Activated naive CD8-positive, alpha-beta T cell treated with anti-CD3 and anti-CD28 coated beads, Interleukin-2, amount 50 U/mL, for 24 hours (primary cell): ENCODE results near the gene TREML2.
A peak's percentile ranks its signal among the peaks of the same experiment; 100 is the strongest.
"Not testable (repeated sequence)": the region's sequence is repeated elsewhere in the genome, so short reads cannot be mapped to it uniquely, and the experiment has no call there.

Experiments
- ATAC-seq: fragments of 150-1000 bp; cut with Tn5 transposase; one replicate; pipeline ENCODE4 v1.10.0; 2021
- DNase-seq: peaks from one replicate; pipeline ENCODE4 v3.0.0; 2021
- H3K27ac Mint-ChIP-seq: one replicate; pipeline ENCODE4 v1.8.0; 2021; ENCODE audit warnings: mild to moderate bottlenecking, mixed read lengths
- H3K27me3 Mint-ChIP-seq: one replicate; pipeline ENCODE4 v1.8.0; 2021; ENCODE audit warnings: mixed read lengths
- H3K36me3 Mint-ChIP-seq: one replicate; pipeline ENCODE4 v1.8.0; 2021; ENCODE audit warnings: low read depth, mixed read lengths
- H3K4me1 Mint-ChIP-seq: one replicate; pipeline ENCODE4 v1.8.0; 2021; ENCODE audit warnings: mixed read lengths
- H3K4me3 Mint-ChIP-seq: one replicate; pipeline ENCODE4 v1.8.0; 2021; ENCODE audit warnings: mild to moderate bottlenecking, moderate library complexity, mixed read lengths
- H3K9me3 Mint-ChIP-seq: one replicate; pipeline ENCODE4 v1.8.0; 2021; ENCODE audit warnings: mixed read lengths

Gene TREML2

DNA sequence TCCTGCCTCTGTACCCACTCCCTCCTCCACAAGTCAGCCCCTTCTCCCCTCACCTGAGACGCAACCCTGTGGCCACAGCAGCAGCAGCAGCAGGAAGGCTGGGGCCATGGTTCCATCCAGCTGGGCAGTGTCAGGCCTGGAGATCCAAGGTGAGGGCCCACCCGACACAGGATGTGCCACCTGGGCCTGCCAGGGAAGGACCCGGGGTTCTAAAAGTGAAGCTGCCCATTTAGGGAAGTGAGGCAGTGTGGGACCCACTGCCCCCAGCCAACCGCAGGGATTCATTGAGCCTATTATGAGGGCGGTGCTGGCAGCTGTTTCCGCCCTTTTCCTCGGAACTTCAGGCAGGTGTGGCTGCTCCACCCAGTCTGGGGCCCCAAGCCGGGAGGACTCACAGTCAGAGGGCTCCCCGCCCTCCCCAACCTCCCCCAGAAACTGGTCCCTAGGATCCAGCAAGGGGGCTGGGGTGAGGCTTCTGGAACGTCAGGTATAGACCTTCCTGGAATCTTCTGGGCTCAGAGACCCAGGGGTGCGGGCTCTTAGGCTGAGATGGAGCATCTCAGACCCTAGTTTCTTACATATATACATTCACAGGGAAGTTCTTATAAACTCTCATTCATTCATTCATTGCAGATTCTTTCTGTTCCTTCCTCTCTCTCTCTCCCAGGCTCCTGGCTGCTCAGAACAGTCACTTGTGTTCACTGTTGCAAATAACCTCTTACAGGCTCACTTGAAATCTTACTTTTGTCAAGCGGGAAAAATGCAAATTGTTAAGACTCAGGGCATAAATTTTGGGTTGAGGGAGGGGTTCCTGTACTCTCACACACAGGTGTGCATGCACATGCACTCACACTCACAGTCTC lies at the start of gene TREML2:
Gene TREML2, minus strand, starts transcription at position 249 of the 863 bp plus-strand sequence. Its CDS starts 141 bp downstream, at position 108.
- Mint-ChIP-seq H3K36me3 (no peaks in the 10 kb centered on the region), H3K27me3 (no peaks in the 10 kb centered on the region), H3K27ac (peak within 1 kb of the TSS; percentile 87), H3K9me3 (no peaks in the 10 kb centered on the region), H3K4me1 (peaks cover 52% of the 10 kb centered on the region), H3K4me3 (peak within 1 kb of the TSS; percentile 70)
- peak; percentile 46 for DNase-seq
- ATAC-seq, result peak; percentile 59

- Mint-ChIP-seq H3K27ac (no peak overlapping the region), H3K27me3 (peaks cover 2% of the 10 kb centered on the region), H3K9me3 (no peaks in the 10 kb centered on the region), H3K4me3 (no peak overlapping the region), H3K36me3 (no peaks in the 10 kb centered on the region), H3K4me1 (peaks cover 14% of the 10 kb centered on the region)
- ATAC-seq (no peak), DNase-seq (no peak)
Observed at GRCh38 chr6:41247882-41248705, 47.1 kb upstream of the TREML2 start.

DNA sequence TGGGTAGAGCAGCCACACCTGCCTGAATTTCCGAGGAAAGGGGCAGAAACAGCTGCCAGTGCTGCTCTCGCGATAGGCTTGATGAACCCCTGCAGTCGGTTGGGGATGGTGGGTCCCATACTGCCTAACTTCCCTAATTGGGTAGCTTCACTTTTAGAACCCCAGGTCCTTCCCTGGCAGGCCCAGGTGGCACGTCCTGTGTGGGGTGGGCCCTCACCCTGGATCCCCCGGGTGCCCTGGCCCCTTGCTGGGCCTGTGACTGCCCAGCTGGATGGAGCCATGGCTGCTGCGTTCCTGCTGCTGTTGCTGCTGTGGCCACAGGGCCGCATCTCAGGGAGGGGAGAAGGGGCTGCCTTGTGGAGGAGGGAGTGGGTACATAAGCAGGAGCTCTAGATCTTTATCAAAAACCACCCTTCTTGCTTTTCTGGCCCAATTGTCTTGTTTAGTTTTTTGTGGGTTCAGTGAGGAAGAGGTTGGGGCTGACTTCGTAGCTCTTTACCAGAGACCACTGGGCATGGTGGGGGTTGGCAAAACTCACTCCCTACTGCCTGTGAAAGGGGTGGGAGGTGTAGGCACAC lies 46.4 kb upstream of the TREML2 start:
- Mint-ChIP-seq H3K4me1 (peaks cover 14% of the 10 kb centered on the region), H3K4me3 (no peak overlapping the region), H3K27me3 (peaks cover 2% of the 10 kb centered on the region), H3K9me3 (no peaks in the 10 kb centered on the region), H3K36me3 (no peaks in the 10 kb centered on the region), H3K27ac (no peak overlapping the region)
- DNase-seq (no peak), ATAC-seq (no peak)

- H3K27me3 Mint-ChIP-seq, H3K9me3 Mint-ChIP-seq, ATAC-seq, DNase-seq, H3K27ac Mint-ChIP-seq, H3K4me3 Mint-ChIP-seq, H3K36me3 Mint-ChIP-seq: not testable (repeated sequence)
- peaks cover 14% of the 10 kb centered on the region for H3K4me1 Mint-ChIP-seq
Observed at GRCh38 chr6:41246529-41246928, 45.6 kb upstream of the TREML2 start.

GRCh38 chr6:41239467-41240159 lies 38.7 kb upstream of the TREML2 start:
- no peaks in the 10 kb centered on the region for H3K4me1 Mint-ChIP-seq
- no peak overlapping the region for H3K27ac Mint-ChIP-seq
- no peaks in the 10 kb centered on the region for H3K9me3 Mint-ChIP-seq
- H3K27me3 Mint-ChIP-seq, result peaks cover 19% of the 10 kb centered on the region
- ATAC-seq (no peak), DNase-seq (no peak)
- no peak overlapping the region for H3K4me3 Mint-ChIP-seq
- H3K36me3 Mint-ChIP-seq, result no peaks in the 10 kb centered on the region

- H3K27me3 Mint-ChIP-seq, result peaks cover 17% of the 10 kb centered on the region
- H3K4me1 Mint-ChIP-seq, result no peaks in the 10 kb centered on the region
- H3K4me3 Mint-ChIP-seq, result no peak overlapping the region
- ATAC-seq (no peak), DNase-seq (no peak)
- H3K36me3 Mint-ChIP-seq, result no peaks in the 10 kb centered on the region
- no peak overlapping the region for H3K27ac Mint-ChIP-seq
- H3K9me3 Mint-ChIP-seq, result no peaks in the 10 kb centered on the region
Observed at GRCh38 chr6:41237128-41237527, 36.2 kb upstream of the TREML2 start.

DNA sequence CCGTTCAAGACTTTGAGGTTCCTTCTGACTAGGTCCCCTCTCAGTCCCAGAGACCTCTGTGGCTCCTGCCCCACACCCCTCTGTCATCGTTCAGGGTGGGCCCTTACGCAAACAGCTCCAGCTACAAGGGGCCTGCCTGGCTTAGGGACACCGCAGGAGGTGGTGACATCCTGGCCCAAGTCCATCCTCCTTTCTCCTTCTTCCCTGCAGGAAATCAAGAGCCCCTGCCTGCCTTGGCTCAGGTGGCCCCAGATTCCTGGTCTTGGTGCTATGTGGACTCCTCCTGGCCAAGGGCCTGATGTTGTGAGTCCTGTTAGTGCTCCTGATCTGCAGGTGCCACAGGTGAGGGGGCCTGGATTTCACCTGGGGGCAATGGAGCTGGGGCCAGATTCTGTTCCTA lies 35.3 kb upstream of the TREML2 start:
- Mint-ChIP-seq H3K4me3 (no peak overlapping the region), H3K27ac (no peak overlapping the region), H3K9me3 (no peaks in the 10 kb centered on the region), H3K4me1 (no peaks in the 10 kb centered on the region), H3K36me3 (no peaks in the 10 kb centered on the region), H3K27me3 (peaks cover 17% of the 10 kb centered on the region)
- ATAC-seq (no peak), DNase-seq (no peak)

GRCh38 chr6:41232667-41233066 lies 31.7 kb upstream of the TREML2 start:
- H3K4me3 Mint-ChIP-seq, result no peak overlapping the region
- H3K27ac Mint-ChIP-seq, result no peak overlapping the region
- H3K4me1 Mint-ChIP-seq, result no peaks in the 10 kb centered on the region
- DNase-seq, result no peak
- H3K36me3 Mint-ChIP-seq, result no peaks in the 10 kb centered on the region
- peaks cover 4% of the 10 kb centered on the region for H3K27me3 Mint-ChIP-seq
- ATAC-seq, result no peak
- no peaks in the 10 kb centered on the region for H3K9me3 Mint-ChIP-seq

GRCh38 chr6:41231246-41231645 lies 30.3 kb upstream of the TREML2 start:
- Mint-ChIP-seq H3K27ac (no peak overlapping the region), H3K36me3 (no peaks in the 10 kb centered on the region), H3K4me1 (no peaks in the 10 kb centered on the region), H3K9me3 (no peaks in the 10 kb centered on the region), H3K4me3 (no peak overlapping the region), H3K27me3 (no peaks in the 10 kb centered on the region)
- DNase-seq (no peak), ATAC-seq (no peak)

DNA sequence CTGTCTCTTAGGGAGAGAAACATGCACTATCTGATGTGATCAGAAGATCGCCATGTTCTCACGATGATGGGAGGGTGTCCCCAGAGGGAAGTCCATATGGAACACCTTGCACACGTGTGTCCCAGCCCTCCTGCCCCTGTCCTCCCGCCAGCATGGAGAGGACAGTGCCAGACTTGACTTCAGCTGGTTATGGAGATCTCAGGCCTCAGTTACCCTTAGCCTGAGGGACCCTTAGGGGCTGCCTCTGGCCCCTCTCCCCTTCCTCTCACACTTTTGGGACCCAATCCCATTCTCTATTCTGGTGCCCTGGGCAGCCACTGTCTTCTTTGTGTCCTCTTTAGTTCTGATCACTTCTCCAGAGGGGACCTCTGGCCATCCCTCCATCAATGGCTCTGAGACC lies 28.8 kb upstream of the TREML2 start:
- no peaks in the 10 kb centered on the region for H3K27me3 Mint-ChIP-seq
- H3K4me1 Mint-ChIP-seq, result no peaks in the 10 kb centered on the region
- no peak overlapping the region for H3K4me3 Mint-ChIP-seq
- H3K9me3 Mint-ChIP-seq, result no peaks in the 10 kb centered on the region
- no peak for DNase-seq
- no peaks in the 10 kb centered on the region for H3K36me3 Mint-ChIP-seq
- H3K27ac Mint-ChIP-seq, result no peak overlapping the region
- no peak for ATAC-seq

DNA sequence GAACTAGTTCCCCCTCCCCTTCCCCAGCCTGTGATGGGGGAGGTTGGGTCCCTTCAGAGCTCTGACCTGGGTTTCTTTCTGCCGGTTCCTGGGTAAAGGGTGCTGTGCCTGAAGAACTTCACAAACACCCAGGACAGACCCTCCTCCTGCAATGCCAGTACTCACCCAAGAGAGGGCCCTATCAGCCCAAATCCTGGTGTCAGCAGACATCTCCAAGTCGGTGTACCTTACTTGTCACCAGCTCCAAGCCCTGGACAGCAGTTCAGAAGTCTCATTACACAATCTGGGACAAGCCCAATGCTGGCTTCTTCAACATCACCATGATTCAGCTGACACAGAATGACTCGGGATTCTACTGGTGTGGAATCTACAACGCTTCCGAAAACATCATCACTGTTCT lies 27.7 kb upstream of the TREML2 start:
- Mint-ChIP-seq H3K27ac (no peak overlapping the region), H3K9me3 (no peaks in the 10 kb centered on the region), H3K4me3 (no peak overlapping the region), H3K36me3 (no peaks in the 10 kb centered on the region), H3K27me3 (no peaks in the 10 kb centered on the region), H3K4me1 (no peaks in the 10 kb centered on the region)
- no peak for ATAC-seq
- no peak for DNase-seq

DNA sequence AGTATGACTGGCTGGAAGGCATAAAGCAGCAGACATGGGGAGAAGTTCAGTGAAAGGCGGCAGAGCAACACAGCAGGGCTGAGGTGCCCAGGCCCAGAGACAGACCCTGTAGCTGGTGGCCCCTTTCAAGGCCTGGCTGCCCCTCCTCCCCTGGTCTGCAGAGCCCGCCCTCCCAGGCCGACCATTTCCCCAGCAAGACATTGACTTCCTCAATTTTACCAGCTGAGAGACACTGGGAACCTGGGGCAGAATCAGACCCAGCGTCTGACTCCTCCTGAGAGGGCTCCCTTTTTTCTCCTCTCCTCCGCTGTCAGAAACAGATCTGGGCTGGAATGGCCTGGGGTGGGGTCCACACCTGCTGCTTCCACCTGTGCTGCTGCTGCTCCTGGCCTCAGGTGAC lies 27.1 kb upstream of the TREML2 start, which contains the start of gene TREML4:
Gene TREML4, plus strand, starts transcription at position 254 of the 400 bp plus-strand sequence. Its CDS starts 79 bp downstream, at position 333.
- H3K4me3 Mint-ChIP-seq, result no peak within 1 kb of the TSS
- H3K4me1 Mint-ChIP-seq, result no peaks in the 10 kb centered on the region
- no peaks in the 10 kb centered on the region for H3K36me3 Mint-ChIP-seq
- H3K27me3 Mint-ChIP-seq, result no peaks in the 10 kb centered on the region
- DNase-seq, result no peak
- H3K9me3 Mint-ChIP-seq, result no peaks in the 10 kb centered on the region
- no peak within 1 kb of the TSS for H3K27ac Mint-ChIP-seq
- ATAC-seq, result no peak

- no peaks in the 10 kb centered on the region for H3K36me3 Mint-ChIP-seq
- no peaks in the 10 kb centered on the region for H3K27me3 Mint-ChIP-seq
- ATAC-seq, result no peak
- no peak for DNase-seq
- H3K4me1 Mint-ChIP-seq, result peaks cover 2% of the 10 kb centered on the region
- no peak overlapping the region for H3K4me3 Mint-ChIP-seq
- no peaks in the 10 kb centered on the region for H3K9me3 Mint-ChIP-seq
- H3K27ac Mint-ChIP-seq, result no peak overlapping the region
Observed at GRCh38 chr6:41226752-41227151, 25.8 kb upstream of the TREML2 start.

GRCh38 chr6:41224800-41225199 lies 23.9 kb upstream of the TREML2 start:
- no peaks in the 10 kb centered on the region for H3K27me3 Mint-ChIP-seq
- H3K4me1 Mint-ChIP-seq, result peaks cover 2% of the 10 kb centered on the region
- ATAC-seq, result no peak
- no peaks in the 10 kb centered on the region for H3K36me3 Mint-ChIP-seq
- DNase-seq, result no peak
- H3K27ac Mint-ChIP-seq, result no peak overlapping the region
- no peaks in the 10 kb centered on the region for H3K9me3 Mint-ChIP-seq
- no peak overlapping the region for H3K4me3 Mint-ChIP-seq
